Osteocyte (in vitro differentiated cells): ENCODE results near the gene BRS3. TPM values are rescaled to one million over a fixed set of nuclear protein-coding genes. Genes with fewer than 3 reads are reported as not detected.

Experiments
- DNase-seq: peaks from one replicate; pipeline ENCODE4 v3.0.0; 2021; ENCODE audit warnings: mixed read lengths; ENCODE audit not compliant: unreplicated experiment; ENCODE audit errors: extremely low spot score
- H3K27ac Mint-ChIP-seq: one replicate; pipeline ENCODE4 v1.8.0; 2021; ENCODE audit warnings: mild to moderate bottlenecking, mixed read lengths; ENCODE audit not compliant: unreplicated experiment
- H3K27me3 Mint-ChIP-seq: one replicate; pipeline ENCODE4 v1.8.0; 2021; ENCODE audit warnings: mixed read lengths; ENCODE audit not compliant: unreplicated experiment
- H3K36me3 Mint-ChIP-seq: one replicate; pipeline ENCODE4 v1.8.0; 2021; ENCODE audit warnings: mixed read lengths; ENCODE audit not compliant: unreplicated experiment
- H3K4me1 Mint-ChIP-seq: one replicate; pipeline ENCODE4 v1.8.0; 2021; ENCODE audit warnings: mixed read lengths; ENCODE audit not compliant: unreplicated experiment
- H3K4me3 Mint-ChIP-seq: one replicate; pipeline ENCODE4 v1.8.0; 2021; ENCODE audit warnings: mild to moderate bottlenecking, moderate library complexity, mixed read lengths; ENCODE audit not compliant: unreplicated experiment
- H3K9me3 Mint-ChIP-seq: one replicate; pipeline ENCODE4 v1.8.0; 2021; ENCODE audit warnings: mixed read lengths; ENCODE audit not compliant: unreplicated experiment
- CTCF ChIP-seq: fragments of 200-600 bp; sonication (generic); IDR thresholded peaks from 2 replicates; pipeline ENCODE4 v1.5.0; 2021; ENCODE audit warnings: antibody characterized with exemption, mild to moderate bottlenecking, moderate library complexity
- total RNA-seq: library from RNA; stranded (reverse); gene quantifications from 2 replicates; pipeline ENCODE4 v1.2.1, GENCODE V29; 2021

The BRS3 gene
- total RNA-seq, 1 donor from 2014 or later = not detected

- H3K4me1 Mint-ChIP-seq = no peaks in the 10 kb centered on the region
- peaks cover 8% of the 10 kb centered on the region for H3K9me3 Mint-ChIP-seq
- no peak overlapping the region for H3K4me3 Mint-ChIP-seq
- no peak for DNase-seq
- no peaks in the 10 kb centered on the region for H3K36me3 Mint-ChIP-seq
- no peak overlapping the region for H3K27ac Mint-ChIP-seq
- no peaks in the 10 kb centered on the region for H3K27me3 Mint-ChIP-seq
- TF ChIP-seq CTCF = no peak
Observed at GRCh38 chrX:136541294-136541693, 53.5 kb downstream of the BRS3 start.

DNA sequence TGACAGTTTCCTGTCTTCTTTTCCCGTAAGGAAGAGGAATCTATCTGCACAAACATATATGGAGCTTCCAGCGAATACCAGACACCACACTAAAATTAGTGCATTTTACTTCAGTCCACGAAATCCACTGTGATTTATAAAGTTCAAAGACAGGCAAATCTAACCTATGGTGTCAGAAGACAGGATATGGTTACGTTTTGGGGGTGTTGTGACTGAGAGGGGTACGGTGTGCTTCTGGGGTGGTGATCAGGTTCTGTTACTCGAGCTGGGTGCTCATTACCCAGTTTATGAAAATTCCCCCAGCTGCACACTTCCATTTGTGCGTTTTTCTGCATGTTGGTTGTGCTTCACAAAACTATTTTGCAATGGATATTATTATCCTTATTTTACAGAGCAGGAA lies 54.5 kb downstream of the BRS3 start:
- Mint-ChIP-seq H3K4me3 (no peak overlapping the region), H3K27ac (no peak overlapping the region), H3K27me3 (no peaks in the 10 kb centered on the region), H3K9me3 (peaks cover 8% of the 10 kb centered on the region), H3K36me3 (no peaks in the 10 kb centered on the region), H3K4me1 (no peaks in the 10 kb centered on the region)
- DNase-seq = no peak
- no peak for TF ChIP-seq CTCF

Other genes starting within 250 kb of the BRS3 start
- gene MAP7D3, start 236.5 kb upstream of the BRS3 start, total RNA-seq = 84.7 and 87.4 TPM in 2 replicates
- gene ADGRG4, start 187.0 kb upstream of the BRS3 start, total RNA-seq = 0.13 and 0.16 TPM in 2 replicates
- gene HTATSF1, start 9.6 kb downstream of the BRS3 start, total RNA-seq = 36.6 and 37.8 TPM in 2 replicates
- gene VGLL1, start 44.3 kb downstream of the BRS3 start, total RNA-seq = not detected in 2 replicates
- not detected in 2 replicates for gene CD40LG, start 160.2 kb downstream of the BRS3 start, total RNA-seq